HL-60 (cell line): ENCODE results near the gene KRTAP10-12.
"Not testable (repeated sequence)": the region's sequence is repeated elsewhere in the genome, so short reads cannot be mapped to it uniquely, and the experiment has no call there.

Experiments
- DNase-seq, 2 experiments: peaks; one replicate each; pipeline ENCODE4 v3.0.0-alpha.2; 2010 to 2020; ENCODE audit warnings: low read depth in 1 of 2, low spot score in 1 of 2
- H3K27ac ChIP-seq: fragments of 250-450 bp; sonication (Bioruptor Pico); replicated peaks from 2 replicates; pipeline ENCODE4 v1.5.1; 2020; ENCODE audit warnings: mild to moderate bottlenecking, moderate library complexity
- H3K27me3 ChIP-seq: fragments of 250-450 bp; sonication (Bioruptor Pico); 2 replicates; pipeline ENCODE4 v1.5.1; 2021; ENCODE audit warnings: mild to moderate bottlenecking, moderate library complexity; ENCODE audit not compliant: insufficient read depth, poor library complexity, severe bottlenecking
- H3K4me3 ChIP-seq: replicated peaks from 2 replicates; pipeline ENCODE4 v1.5.1; 2011; ENCODE audit warnings: mild to moderate bottlenecking, control low read depth, low read length; ENCODE audit not compliant: insufficient read depth
- GABPA ChIP-seq: IDR thresholded peaks from 2 replicates; pipeline ENCODE4 v1.6.1; 2012; ENCODE audit warnings: low read depth
- POLR2AphosphoS5 ChIP-seq: IDR thresholded peaks from 2 replicates; pipeline ENCODE4 v1.6.1; 2012; ENCODE audit warnings: low read depth
- REST ChIP-seq: IDR thresholded peaks from 2 replicates; pipeline ENCODE4 v1.6.1; 2012; ENCODE audit warnings: low read depth; ENCODE audit not compliant: insufficient replicate concordance
- SPI1 ChIP-seq: IDR thresholded peaks from 2 replicates; pipeline ENCODE4 v1.6.1; 2012; ENCODE audit warnings: low read depth, mild to moderate bottlenecking, borderline replicate concordance
- TF ChIP-seq, protein P1 (sequence below): IDR thresholded peaks from one replicate; pipeline ENCODE4 v1.5.1; 2011; ENCODE audit warnings: low read length, control low read depth, inconsistent platforms; ENCODE audit not compliant: insufficient read depth

Gene KRTAP10-12

DNA sequence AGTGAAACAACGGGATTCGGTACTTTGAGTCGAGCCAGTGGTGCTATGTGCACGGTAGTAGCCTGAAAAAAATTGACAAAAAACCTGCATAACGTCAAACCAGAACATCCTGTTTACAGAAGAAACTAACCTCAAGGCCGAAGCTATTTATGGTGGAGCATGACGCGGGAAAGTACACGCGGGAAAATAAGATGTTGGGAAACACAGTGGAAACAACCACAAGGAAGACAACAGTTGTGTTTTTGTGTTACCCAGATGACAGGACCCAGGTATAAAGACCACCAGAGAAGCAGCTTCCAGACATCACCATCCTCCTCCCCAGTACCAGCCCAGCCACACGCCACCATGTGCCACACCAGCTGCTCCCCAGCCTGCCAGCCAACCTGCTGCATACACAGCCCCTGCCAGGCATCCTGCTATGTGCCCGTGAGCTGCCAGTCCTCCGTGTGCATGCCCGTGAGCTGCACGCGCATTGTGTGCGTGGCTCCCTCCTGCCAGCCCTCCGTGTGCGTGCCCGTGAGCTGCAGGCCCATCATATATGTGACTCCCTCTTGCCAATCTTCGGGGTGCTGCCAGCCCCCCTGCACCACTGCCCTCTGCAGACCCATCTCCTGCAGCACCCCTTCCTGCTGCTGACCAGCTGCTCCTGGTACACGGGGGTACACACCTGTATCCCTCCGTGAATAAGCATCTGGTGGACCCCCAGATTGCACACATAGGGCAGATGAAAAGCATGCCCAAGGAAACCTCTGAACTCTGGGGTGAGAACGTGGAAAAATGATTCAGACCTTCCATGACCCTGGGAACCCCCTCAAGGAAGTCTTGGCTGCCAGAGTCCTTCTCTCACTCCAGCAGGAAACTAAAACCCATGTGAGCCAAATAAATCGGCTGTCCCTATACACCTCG lies 39.1 kb upstream of the KRTAP10-12 start, which contains the start of gene KRTAP12-3:
TSS of gene KRTAP12-3 (plus strand) at position 298 of the 906 bp plus-strand sequence. CDS start at position 346, 48 bp downstream.
- Histone ChIP-seq H3K4me3 (no peak within 1 kb of the TSS), H3K27me3 (no peaks in the 10 kb centered on the region), H3K27ac (no peak within 1 kb of the TSS)
- DNase-seq: no peak
- TF ChIP-seq REST (no peak), SPI1 (no peak), GABPA (no peak)
- TF ChIP-seq, protein P1, sequence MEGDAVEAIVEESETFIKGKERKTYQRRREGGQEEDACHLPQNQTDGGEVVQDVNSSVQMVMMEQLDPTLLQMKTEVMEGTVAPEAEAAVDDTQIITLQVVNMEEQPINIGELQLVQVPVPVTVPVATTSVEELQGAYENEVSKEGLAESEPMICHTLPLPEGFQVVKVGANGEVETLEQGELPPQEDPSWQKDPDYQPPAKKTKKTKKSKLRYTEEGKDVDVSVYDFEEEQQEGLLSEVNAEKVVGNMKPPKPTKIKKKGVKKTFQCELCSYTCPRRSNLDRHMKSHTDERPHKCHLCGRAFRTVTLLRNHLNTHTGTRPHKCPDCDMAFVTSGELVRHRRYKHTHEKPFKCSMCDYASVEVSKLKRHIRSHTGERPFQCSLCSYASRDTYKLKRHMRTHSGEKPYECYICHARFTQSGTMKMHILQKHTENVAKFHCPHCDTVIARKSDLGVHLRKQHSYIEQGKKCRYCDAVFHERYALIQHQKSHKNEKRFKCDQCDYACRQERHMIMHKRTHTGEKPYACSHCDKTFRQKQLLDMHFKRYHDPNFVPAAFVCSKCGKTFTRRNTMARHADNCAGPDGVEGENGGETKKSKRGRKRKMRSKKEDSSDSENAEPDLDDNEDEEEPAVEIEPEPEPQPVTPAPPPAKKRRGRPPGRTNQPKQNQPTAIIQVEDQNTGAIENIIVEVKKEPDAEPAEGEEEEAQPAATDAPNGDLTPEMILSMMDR: no peak

GRCh38 chr21:44658541-44658910 lies 38.4 kb upstream of the KRTAP10-12 start:
- no peaks in the 10 kb centered on the region for H3K27me3 ChIP-seq
- DNase-seq: no peak
- no peak overlapping the region for H3K27ac ChIP-seq
- TF ChIP-seq, protein P1: no peak
- TF ChIP-seq SPI1 (no peak), REST (no peak), POLR2AphosphoS5 (no peak), GABPA (no peak)
- no peak overlapping the region for H3K4me3 ChIP-seq

GRCh38 chr21:44658913-44659595 lies 37.9 kb upstream of the KRTAP10-12 start:
- no peak overlapping the region for H3K27ac ChIP-seq
- H3K4me3 ChIP-seq: no peak overlapping the region
- TF ChIP-seq, protein P1: no peak
- TF ChIP-seq REST: no peak
- TF ChIP-seq SPI1: no peak
- no peak for TF ChIP-seq POLR2AphosphoS5
- TF ChIP-seq GABPA: no peak
- DNase-seq: no peak
- no peaks in the 10 kb centered on the region for H3K27me3 ChIP-seq

DNA sequence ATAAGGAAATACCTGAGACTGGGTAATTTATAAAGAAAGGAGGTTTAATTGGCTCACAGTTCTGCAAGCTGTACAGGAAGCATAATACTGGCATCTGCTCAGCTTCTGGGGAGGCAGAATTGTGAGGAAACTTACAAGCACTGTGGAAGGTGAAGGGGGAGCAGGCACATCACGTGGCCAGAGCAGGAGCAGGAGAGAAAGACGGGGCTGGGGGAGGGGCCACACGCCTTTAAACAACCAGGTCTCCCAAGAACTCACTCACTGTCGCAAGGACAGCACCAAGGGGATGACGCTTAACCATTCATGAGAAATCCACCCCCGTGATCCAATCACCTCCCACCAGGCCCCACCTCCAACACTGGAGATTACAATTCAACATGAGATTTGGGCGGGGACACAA lies 35.4 kb upstream of the KRTAP10-12 start:
- not testable (repeated sequence) for H3K4me3 ChIP-seq, DNase-seq, H3K27ac ChIP-seq, H3K27me3 ChIP-seq
